Activated CD8-positive, alpha-beta memory T cell treated with anti-CD3 and anti-CD28 coated beads, Interleukin-2, amount 50 U/mL, for 1 hour (primary cell): ENCODE results near the gene PRKAR1B.

Experiments
- DNase-seq: peaks from one replicate; pipeline ENCODE4 v3.0.0-alpha.2; 2020; ENCODE audit errors: extremely low read depth

PRKAR1B gene

DNA sequence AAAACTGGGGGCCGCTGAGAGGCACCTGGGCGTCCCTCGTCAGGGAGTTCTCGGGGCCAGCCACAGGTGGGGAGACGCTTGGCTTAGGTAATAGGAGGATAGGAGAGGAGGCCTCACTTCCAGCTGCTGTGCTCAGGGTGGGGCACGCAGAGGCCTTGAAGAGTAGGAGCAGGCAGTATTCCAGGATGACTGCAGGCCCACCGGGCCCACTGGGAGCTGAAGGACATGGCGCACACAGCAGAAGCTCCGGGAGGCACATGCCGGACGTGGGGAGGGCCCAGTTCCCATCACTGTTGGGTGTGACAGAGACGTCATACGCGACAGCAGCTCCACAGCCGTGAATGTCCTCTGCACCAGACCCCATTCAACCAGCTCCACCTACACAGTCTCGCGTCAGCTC is 185.4 kb downstream of the PRKAR1B start:
- no peak for DNase-seq

- DNase-seq, result no peak
Observed at GRCh38 chr7:540997-541396, 186.1 kb downstream of the PRKAR1B start.

- no peak for DNase-seq
Observed at GRCh38 chr7:540579-540978, 186.5 kb downstream of the PRKAR1B start.

GRCh38 chr7:539731-540411 is 187.2 kb downstream of the PRKAR1B start:
- DNase-seq, result no peak

GRCh38 chr7:538764-539685 is 188.1 kb downstream of the PRKAR1B start:
- DNase-seq, result no peak

GRCh38 chr7:537911-538634 is 189.0 kb downstream of the PRKAR1B start:
- no peak for DNase-seq

DNA sequence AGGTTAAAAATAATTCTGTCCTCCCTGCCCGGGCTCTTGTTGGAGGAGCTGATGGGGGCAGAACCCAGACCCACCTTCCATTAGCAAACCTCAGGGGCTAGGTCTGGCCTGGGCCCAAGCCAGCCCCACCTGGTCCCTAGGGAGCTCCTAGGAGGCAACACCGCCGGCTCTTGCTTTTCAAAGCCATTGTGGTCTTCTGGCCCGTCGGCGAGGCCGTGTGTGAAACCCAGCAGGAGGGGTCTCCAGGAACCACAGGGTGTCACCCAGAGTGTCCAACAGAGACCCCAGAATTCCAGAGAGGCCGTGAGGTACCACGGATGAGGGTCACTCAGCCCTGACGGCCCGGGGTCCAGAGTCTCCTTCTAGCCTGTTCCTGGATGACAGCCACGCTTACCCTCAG is 190.8 kb downstream of the PRKAR1B start:
- DNase-seq, result no peak

DNA sequence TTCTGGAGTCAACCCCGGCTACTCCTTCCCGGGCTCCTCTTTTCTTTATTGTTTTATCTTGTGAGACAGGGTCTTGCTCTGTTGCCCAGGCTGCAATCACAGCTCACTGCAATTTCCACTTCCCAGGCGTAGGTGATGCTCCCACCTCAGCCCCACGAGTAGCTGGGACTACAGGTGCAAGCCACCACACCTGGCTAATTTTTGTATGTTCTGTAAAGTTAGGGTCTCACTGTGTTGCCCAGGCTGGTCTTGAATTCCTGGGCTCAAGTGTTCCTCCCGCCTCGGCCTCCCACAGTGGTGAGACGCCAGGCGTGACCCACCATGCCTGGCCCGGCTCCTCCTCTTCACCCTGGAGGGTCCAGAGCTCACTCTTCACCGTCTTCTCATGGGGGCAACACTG is 192.1 kb downstream of the PRKAR1B start:
- no peak for DNase-seq

DNA sequence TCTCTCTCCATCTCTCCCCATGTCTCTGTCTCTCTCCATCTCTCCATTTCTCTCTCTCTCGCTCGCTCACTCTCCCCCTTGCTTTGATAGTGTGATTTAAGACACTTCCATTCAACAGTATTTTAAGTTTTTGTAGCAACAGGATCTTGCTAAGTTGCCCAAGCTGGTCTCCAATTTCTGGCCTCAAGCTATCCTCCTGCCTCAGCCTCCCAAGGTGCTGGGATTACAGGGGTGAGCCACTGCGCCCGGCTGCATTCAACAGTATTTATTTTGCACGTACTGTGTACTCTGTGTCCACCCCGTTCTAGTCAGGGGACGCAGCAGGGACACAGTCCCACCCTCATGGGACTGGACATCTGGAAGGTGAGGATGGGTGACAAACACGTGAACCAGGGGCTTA is 193.0 kb downstream of the PRKAR1B start:
- no peak for DNase-seq

DNA sequence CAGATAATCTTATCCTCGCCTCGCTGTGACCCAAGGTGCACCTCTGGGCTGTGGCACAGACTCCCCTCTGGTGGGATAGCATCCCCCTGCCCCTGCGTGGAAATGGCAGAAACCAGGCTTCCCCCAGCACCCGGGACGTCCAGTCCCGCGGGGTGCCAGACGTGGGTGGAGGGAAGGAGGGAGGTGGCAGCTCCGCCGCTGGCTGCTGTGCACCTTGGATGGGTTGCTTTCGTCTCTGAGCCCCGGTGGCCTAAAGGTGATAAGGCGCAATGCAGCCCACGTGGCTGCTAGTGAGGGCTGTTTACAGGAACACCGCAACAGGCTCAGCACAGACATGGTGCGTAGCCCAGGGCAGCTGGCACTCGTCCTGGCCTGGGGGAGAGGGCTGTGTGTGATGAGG is 193.8 kb downstream of the PRKAR1B start:
- DNase-seq, result no peak

- no peak for DNase-seq
Observed at GRCh38 chr7:532379-533143, 194.5 kb downstream of the PRKAR1B start.

DNA sequence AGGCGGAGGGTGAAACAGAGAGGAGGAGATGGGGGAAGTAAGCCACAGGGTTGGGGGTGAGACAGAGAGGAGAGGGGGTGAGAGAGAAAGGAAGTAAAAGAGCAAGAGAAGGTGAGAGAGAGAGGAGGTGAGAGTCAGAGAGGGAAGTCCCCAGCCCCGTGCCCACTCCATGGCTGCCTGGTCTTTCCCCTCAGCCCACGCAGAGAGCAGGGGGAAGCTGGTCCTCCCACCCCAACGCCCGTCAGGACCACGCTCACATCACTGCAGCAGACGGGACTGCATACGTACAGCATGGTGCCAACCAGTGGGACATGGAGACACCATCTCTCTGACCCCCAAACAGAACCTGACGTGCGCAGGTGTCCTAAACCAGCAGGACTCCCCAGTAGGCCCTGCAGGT is 195.3 kb downstream of the PRKAR1B start:
- no peak for DNase-seq

DNA sequence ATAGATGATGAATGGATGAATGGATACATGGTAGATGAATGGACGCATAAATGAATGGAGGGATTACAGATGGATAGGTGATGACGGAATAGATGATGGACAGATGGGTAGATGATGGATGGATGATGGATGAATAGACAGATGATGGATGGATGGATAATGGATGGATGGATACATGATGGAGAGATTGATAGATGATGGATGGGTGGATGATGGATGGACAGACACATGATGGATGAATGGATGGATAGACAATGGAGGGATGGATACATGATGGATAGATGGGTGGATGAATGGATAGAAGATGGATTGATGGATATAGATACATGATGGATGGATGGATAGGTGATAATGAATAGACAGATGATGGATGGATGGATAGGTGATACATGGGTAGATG is 198.6 kb downstream of the PRKAR1B start:
- no peak for DNase-seq

GRCh38 chr7:527723-528122 is 199.4 kb downstream of the PRKAR1B start:
- no peak for DNase-seq

- DNase-seq, result no peak
Observed at GRCh38 chr7:526460-527034, 200.5 kb downstream of the PRKAR1B start.

DNA sequence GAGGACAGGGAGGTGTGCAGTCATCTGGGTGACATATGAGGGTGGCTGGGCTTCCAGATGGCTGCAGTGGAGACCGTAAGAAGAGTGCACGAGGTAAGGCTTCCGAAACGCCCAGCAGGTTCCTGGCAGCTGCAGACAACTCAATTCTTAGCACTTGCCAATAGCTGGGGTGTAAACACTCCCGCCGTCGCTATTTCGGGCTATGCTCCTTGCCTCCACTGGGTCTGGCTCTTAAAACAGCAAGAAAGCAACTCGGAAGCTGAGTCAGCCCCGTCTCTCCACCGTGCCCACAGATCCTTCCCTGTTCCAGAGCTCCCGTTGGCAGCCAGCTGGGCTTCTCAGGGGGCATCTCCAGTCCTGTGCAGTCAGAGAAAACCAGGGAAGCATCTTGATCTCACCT is 201.3 kb downstream of the PRKAR1B start:
- DNase-seq, result no peak

- no peak for DNase-seq
Observed at GRCh38 chr7:524800-525199, 202.3 kb downstream of the PRKAR1B start.

- no peak for DNase-seq
Observed at GRCh38 chr7:523347-524336, 203.4 kb downstream of the PRKAR1B start.

- no peak for DNase-seq
Observed at GRCh38 chr7:522951-523314, 204.1 kb downstream of the PRKAR1B start.
